Activated CD8-positive, alpha-beta memory T cell treated with anti-CD3 and anti-CD28 coated beads, Interleukin-2, amount 50 U/mL, for 1 hour (primary cell): ENCODE measurements around the gene STK32B.
"Not testable (repeated sequence)": the region's sequence is repeated elsewhere in the genome, so short reads cannot be mapped to it uniquely, and the experiment has no call there.

Experiments
- DNase-seq: peaks from one replicate; pipeline ENCODE4 v3.0.0-alpha.2; 2020; ENCODE audit errors: extremely low read depth

Gene STK32B

DNA sequence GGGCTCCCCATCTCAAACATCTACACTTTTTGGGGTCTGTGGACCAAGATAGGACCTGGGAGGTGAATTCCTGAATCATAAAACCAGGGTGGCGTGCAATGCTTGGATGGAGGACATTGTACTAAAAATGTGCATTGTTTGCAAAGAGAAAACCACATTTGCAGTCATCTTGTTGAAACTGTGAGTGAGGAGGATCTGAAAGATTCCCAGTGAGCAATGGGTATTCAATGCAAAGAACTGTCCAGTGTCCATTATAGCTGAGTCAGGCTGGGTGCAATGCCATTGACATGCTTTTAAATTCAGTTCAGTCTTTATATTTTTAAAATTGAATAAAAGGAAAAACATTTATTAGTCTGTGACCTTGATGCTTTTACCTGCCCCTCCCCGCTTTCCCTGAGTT, 215.7 kb downstream of the STK32B start:
- no peak for DNase-seq

DNA sequence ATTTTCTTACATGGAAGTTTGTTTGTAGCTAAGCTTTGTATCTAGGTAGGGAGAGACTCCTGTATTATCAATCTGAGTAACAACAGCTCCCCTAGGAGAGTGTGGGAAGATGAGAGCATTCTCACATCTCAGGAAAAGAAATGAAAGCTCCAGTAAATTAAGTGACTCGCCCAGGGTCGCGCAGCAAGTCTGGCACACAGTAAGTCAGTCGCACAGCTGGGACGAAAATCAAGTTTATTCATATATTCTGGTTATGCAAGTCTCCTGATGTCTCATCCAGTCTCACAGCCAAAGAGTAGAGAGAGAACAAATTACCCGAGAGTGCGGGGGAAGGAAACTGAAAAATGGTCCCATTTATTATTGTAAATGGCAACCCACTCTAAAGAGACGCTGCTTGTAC, 216.1 kb downstream of the STK32B start:
- DNase-seq = no peak

DNA sequence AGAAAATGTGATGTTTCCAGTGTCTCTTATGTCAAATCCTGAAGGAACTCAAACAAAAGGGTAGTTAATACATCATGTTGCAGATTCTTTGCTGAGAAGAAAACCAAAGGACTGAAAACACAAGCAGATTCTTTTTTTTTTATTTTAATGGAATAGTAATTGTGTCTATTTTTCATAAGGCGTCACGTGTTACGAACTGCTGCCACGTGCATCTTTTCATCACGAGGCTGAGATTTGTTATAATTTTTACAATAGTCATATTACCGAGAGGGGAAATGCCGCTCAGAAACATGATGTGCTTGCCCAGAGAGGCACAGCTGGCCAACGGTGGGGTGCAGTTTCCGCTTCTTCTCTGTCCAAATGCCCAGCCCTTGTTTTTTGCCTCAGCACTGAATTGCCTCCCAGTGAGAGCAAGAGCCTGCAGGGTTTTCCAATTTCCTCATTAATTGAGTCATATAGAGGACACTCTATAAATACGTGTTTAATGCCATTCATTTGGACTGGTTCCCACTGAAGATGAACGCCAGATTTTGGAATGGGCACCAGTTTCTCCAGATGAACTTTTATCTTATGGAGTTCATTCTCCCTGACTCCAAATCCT, 225.3 kb downstream of the STK32B start:
- DNase-seq = no peak

DNA sequence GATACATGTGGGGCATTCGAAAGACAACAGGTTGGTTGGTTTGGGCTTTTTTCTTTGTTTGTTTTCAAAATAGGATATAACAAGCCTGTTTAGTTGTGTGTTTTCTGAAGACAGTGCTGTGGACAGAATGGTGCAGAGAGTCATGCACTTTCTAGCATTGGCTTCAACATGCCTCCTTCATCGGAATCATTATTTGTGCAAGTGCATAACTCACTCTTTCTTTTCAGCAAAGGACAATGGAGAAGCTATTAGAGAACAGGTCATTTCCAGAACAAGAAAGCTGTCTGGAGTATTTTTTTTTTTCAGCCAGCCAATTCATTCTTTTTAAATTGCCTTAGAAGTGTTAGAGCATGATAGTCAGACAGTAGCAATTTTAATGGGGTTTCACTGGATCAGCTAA, 225.8 kb downstream of the STK32B start:
- DNase-seq = no peak

DNA sequence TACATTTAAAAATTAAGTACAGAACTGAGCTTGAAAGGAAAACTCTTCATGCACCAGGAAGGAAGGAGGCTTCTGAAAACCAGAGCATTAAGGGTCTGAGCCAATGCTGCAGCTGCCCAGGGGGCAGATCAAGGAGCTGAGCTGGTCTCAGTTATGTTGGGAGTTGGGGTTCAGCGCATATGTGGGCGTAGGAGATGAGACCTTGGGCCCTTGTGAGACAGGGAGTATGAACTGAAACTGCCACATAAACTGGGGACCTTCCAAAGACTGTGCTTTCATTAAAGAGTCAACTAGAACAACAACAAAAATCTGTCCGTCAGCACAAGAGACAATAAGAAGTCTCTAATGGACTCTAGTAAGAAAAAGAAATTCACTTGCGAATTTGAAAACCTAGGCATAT, 226.9 kb downstream of the STK32B start:
- no peak for DNase-seq

DNA sequence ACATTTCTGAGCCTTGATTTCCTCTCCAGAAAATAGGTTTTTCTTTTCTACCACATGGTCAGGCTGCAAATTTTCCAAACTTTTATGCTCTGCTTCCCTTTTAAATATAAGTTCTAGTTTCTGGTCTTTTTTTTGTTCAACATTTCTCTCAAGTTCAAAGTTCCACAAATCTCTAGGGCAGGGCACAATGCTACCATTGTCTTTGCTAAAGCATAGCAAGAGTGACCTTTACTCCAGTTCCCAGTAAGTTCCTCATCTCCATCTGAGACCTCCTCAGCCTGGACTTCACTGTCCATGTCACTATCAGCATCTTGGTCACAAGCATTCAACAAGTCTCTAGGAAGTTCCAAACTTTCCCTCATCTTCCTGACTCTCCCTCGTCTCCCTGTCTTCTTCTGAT, 228.8 kb downstream of the STK32B start:
- DNase-seq = not testable (repeated sequence)

DNA sequence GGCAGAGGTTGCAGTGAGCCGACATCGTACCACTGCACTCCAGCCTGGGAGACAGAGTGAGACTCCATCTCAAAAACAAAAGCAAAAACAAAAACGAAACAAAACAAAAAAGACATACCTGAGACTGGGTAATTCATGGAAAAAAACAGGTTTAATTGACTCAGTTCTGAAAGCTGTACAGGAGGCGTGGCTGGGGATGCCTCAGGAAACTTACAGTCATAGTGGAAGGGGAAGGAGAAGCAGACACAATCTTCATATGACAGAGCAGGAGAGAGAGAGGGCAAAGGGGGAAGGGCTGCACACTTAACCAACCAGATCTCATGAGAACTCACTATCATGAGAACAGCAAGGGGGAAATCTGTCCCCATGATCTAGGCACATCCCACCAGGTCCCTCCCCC, 229.5 kb downstream of the STK32B start:
- DNase-seq = no peak

DNA sequence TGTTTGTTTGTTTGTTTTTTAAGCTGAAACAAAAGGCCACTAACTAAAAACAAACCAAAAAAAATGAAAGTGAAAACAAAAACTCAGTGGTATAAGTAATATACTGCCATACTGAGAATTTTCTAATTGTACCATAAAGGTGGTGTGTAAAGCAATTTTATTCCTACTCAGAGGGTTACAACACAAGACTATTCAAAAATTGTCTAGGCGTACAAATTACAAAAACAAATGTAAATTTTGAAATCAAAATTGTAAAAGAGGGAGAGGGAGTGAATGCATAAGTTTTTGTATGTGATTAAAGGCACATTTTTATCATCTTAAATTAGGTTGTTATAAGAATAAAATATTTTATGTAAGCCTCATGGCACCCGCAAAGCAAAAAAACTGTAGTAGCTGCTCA, 232.6 kb downstream of the STK32B start:
- no peak for DNase-seq

DNA sequence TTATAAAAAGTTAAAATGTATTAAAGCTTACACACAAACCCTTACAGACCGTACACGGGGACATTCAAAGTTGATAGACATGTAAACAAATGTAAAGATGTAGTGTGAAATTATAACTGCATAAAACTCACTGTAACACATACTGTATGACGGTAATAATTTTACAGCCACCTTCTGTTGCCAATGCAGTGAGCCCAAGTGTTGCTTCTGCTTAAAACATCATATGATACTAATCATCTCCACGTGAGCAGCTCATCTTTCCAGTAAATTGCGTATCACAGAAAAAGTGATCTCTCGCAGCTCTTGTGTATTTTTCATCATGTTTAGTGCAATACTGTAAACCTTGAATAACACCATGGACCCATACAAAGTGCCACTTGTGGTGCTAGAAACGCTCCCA, 233.2 kb downstream of the STK32B start:
- no peak for DNase-seq

DNA sequence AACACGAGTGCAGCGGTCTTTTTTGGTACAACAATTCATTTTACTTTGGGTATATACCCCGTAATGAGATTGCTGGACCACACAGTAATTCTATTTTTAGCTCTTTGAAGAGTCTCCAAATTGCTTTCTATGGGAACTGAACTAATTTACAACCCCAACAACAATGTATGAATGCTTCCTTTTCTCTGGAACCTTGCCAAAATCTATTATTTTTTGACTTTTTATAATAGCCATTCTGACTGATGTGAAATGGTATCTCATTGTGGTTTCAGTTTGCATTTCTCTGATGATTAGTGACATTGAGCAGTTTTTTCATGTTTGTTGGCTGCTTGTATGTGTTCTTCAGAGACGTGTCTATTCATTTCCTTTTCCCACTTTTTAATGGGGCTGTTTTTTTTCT, 240.8 kb downstream of the STK32B start:
- DNase-seq = no peak

DNA sequence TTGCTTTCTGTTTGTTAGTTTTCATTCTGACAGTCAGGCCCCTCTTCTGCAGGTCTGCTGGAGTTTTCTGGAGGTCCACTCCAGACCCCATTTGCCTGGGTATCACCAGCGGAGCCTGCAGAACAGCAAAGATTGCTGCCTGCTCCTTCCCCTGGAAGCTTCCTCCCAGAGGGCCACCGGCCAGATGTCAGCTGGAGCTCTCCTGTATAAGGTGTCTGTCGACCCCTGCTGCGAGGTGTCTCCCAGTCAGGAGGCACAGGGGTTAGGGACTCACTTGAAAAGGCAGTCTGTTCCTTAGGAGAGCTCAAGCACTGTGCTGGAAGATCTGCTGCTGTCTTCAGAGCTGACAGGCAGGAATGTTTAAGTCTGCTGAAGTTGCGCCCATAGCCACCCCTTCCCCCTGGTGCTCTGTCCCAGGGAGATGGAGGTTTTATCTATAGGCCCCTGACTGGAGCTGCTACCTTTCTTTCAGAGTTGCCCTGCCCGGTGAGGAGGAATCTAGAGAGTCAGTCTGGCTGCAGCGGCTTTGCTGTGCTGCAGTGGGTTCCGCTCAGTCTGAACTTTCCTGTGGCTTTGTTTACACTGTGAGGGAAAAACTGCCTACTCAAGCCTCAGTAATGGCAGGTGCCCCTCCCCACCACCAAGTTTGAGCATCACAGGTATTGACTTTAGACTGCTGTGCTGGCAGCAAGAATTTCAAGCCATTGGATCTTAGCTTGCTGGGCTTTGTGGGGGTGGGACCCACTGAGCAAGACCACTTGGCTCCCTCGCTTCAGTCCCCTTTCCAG, 246.9 kb downstream of the STK32B start:
- DNase-seq = not testable (repeated sequence)

DNA sequence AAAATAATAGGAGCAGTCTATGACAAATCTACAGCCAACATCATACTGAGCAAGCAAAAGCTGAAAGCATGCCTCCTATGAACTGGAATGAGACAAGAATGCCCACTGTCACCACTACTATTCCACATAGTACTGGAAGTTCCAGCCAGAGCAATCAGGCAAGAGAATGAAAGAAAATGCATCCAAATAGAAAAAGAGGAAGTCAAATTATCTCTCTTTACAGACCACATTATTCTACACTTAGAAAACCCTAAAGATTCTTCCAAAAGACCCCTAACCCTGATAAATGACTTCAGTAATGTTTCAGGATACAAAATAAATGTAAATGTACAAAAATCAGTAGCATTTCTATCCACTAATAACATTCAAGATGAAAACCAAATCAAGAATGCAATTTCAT, 249.0 kb downstream of the STK32B start:
- DNase-seq = no peak

DNA sequence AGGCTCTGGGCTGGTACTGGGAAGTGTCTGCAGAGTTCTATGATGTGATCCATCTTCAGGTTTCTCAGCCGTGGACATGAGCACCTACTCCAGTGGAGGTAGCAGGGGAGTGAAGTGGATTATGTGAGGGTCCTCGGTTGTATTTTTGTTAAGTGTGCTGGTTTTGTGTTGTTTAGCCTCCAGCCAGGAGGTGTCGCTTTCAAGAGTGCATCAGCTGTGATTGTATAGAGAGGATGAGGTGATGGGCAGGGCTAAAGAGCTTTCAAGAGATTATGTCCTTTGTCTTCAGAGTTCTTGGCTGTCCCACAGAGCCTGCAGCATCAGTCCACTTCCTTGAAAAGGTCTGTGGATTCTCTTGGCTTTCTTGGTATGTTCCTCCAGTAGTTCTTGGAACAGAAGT, 256.6 kb downstream of the STK32B start:
- DNase-seq = no peak

DNA sequence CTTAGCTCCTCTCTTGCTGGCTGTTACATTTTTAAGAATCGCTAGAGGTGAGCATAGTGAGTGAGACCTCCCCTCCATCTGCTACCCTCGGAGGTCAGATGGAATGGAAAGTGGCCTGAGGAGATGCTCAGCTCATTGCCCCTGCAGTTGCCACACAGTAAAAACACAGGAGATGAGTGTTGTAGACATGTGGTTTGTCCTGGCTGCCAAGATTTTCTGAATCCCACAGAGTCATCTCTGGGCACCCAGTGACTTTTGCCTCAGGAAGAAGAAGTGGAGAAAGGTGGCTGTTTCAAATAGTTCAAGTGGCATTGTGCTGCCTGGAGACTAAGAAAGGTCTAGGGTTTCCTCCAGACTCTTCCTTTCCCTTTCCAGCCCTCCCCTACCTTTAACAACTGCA, 271.0 kb downstream of the STK32B start:
- no peak for DNase-seq

DNA sequence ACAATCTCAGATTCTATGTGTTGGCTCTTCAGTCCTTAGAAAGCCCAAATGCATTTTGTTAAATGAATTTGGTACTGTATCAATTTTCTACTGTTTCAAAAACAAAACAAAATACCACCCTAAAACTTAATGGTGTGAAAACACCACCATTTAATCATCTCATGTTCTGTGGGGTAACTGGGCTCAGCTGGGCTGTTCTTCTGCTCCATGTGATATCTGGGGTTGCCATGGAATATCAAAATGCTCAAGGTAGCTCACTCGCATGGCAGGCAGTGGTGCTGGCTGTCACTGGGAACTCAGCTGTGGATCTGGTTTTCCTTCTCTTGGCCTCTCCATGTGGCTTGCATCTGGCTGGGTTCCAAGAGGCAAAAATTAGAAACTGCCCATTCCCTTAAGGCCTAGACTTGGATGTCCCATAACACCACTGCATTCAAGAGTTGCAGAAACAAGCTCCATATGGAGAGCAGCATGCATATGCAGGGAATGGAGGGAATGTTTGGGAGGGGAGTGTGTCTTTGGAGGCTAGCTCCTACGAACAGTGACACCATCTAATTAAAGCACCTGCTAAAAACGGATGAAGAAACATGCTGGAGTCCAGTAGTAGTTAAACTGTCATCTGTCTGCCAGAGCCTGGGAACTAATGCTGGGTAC, 279.2 kb downstream of the STK32B start:
- DNase-seq = no peak

DNA sequence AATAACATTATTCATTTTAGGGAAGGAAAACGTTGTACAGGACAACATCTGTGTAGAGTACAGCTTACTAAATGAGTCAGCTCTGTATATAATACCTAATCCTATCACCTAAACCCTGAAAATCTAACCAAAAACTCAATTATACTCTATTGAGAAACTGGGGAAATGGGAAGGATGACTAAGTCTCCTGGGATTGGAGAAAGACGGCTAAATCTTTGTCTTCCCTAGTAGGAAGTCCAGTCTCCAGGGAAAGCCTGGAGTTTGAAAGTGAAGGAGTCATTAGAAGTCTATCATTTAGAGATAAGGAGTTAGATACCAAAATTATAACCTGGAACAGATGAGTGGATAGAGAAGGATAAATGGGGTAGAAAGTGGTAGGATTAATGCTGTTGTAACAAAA, 286.5 kb downstream of the STK32B start:
- DNase-seq = no peak

DNA sequence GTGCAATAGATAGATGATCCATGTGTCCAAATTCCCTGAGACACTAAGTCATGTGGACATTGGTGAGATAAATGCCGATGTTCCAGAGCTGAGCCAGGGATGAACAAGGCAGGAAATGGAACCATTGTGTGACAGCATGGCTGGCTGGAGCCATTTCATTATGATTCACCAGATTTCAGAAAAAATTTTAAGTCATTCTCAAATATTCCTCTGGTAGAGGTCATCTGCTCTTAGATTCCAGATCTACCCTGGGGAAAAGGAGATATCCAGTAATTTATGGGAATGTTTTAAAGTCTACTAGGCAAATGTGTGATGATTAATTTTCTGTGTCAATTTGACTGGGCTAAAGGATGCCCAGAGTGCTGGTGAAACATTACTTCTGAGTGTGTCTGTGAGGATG, 287.3 kb downstream of the STK32B start:
- DNase-seq = no peak

DNA sequence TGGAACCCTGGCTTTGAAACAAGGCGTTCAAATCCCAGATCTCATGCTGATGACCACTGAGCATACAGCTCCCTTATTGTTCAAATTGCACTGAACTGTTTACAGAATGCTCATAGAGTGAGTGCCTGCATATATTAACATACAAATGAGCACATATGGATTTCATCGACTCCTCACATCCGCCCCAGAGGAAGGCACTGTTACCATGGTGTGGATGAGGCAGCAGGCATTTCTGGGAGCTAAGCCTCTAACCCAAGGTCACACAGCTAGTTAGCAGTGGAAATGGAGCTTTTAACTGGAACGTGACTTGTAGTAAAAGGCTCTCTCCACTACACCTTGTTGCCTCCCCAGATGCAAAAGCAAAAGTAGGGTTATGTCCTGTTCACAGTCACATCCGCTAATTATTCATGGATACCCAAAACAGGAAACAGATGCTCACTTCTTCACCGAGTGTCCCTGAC, 289.7 kb downstream of the STK32B start:
- no peak for DNase-seq

DNA sequence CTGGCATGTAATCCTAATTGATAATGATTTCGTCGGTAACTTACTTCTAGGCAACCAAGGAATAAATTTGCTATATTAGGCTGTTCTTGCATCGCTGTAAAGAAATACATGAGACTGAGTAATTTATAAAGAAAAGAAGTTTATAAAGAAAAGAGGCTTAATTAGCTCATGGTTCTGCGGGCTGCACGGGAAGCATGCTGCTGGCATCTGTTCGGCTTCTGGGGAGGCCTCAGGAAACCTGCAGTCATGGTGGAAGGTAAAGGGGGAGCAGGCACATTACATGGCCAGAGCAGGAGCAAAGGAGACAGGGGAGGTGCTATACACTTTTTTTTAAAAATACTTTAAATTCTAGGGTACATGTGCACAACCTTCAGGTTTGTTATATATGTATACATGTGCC, 290.2 kb downstream of the STK32B start:
- DNase-seq = no peak

DNA sequence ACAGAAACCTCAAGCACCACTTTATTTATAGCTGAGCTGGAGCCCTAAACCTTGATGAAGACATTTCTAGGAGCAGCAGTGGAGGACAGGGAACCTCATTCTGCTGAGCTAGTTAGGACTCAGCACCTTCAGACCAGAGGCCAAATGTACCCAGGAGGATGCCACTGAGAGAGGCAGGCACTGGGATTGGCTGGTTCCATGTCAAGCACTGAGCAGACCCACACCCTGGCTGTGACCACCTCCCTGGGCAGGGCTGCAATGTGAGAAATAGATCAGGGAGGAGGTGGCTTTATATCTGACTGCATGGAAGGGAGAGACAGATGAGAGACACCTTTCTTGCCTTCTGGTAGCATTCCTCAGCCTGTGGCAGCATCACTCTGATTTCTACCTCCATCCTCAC, 304.6 kb downstream of the STK32B start:
- DNase-seq = no peak

DNA sequence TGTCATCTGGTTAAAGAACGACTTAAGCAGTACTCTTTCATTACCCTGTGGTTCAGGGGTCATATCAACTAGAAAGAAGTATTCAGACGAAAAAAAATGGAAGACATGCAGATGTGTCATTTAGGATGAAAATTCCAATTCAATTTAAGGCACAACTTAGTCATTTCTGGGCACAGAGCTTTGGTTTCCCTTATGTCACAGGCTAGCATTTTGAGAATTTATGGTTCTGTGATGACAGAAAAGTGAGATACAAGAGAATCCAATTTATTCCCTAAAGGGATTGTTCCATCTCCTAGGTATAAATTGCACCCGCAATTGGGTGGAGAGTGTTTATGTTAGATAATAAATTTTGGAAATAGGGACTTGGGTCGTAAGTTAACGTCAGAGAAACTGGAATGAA, 306.6 kb downstream of the STK32B start:
- no peak for DNase-seq

DNA sequence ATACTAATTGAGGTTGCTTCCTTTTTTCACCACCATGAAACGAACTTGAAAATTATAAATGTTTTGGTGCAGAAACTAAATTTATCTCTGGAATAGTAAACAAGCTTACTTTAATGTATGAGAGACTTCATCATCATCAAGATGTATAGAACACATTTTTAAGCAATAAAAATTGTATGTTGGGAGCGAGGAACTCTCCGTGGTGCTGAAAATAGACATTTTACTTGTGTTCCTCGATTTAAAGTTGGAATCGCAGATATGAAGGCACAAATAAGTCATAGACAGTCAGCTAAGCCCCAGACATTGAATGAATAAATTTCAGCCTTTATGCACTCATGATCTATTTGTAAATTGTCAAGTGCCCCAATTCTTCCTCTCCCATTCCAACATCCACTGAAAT, 310.7 kb downstream of the STK32B start:
- no peak for DNase-seq

DNA sequence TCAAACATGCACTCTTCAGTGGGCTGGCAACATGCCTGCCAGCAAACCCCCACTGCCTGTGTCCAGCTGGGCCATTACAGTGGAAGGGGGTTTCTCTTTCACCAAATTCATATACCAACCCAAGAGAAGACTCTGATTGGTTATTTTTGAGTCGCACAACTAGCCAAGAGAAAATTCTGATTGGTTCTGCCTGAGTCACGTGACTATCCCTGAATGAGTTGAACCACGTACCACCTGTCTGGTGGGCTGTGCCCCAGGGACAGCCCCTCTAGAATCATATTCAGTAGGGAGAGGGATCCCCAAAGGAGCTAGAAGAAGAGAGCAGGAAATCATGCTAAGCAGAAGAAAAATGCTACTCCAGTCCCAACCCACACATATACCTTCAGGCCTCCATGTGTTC, 313.1 kb downstream of the STK32B start:
- no peak for DNase-seq
